Activated CD4-positive, alpha-beta T cell treated with anti-CD3 and anti-CD28 coated beads, Interleukin-2, amount 50 U/mL, for 16 hours (primary cell): ENCODE measurements around the gene SLC38A2.
"Not testable (repeated sequence)": the region's sequence is repeated elsewhere in the genome, so short reads cannot be mapped to it uniquely, and the experiment has no call there.

Experiments used
- DNase-seq: peaks from one replicate; pipeline ENCODE4 v3.0.0-alpha.2; 2020

The SLC38A2 gene

DNA sequence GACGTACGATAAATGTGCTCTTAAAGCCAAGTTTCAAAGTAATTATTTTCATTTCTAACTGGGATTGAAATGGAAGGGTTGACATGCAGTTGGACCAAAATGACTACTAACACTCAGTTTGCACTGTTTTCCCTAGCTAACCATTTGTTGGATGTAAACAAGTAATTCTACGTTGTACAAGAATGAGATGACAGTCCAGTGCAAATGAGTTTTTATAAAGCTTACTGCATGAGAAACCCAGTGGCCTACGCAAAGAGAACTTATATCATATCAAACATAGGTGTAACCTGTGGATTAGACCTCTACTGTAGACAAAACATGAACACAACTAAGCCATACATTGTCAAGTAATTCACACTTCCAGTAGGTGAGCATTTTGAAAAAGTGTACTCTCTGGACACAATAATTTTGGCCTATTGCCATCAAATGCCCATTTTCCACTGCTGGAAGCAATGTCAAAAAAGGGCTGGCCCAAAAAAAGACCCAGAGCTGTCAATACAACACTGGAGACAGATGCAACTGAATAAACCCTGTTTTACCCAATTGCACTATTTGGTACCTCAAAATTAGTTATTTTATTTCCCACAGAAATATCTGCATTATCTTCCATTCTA, 12.8 kb downstream of the SLC38A2 start:
- DNase-seq = no peak

DNA sequence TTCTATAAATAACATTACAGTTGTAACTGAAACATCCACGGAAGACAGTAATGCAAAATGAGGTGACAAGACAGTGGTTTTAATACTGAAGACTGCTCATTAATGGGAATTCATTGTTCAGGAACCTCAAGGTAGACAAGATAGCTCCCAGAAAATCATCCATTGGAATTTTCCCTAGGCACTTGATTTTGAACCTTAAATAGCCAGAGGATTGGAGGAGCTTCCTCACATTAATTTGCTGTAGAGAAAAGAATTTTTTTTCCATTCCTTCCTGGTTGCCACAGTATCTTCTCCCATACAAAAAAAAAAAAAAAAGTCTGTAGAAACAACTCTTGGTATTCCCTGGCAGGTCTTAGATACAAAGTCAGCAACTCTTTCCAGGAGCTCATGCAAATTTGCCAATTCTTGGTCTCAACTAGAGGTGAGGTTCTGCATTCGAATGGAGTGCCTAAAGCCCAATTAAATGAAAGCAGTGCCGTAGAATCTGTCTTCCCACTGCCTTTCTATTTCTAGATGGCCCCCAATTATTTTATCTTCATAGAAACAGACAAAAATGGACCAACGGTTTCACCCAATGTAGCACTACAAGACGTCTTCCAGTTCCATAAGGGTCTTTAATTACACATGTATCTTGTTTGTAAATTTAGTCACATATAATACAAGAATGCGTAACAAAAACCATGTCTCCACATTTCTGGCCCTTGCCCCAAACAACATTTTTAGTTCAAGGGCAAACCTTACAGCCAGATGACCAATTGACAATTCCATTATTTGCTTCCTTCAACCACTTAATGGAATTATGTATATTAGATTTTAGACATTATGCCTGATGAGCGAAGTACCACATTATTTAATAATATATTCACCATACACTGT, 13.5 kb downstream of the SLC38A2 start:
- no peak for DNase-seq

DNA sequence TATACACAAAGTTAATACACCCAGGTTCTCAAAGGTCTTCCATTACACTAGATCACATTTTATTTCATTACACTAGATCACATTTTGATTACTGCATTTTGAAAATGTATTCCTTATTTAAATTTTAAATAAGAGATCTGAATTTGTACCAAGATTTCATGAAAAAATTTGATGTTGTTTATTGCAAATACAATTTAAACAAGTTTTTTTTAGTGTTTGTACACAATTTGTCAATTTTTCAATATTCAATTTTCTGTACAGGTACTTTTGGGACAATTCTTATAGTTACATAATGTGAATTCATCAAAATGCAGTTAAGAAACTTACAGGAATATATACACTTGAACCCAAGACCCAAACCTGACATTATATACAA, 14.3 kb downstream of the SLC38A2 start:
- DNase-seq = no peak

DNA sequence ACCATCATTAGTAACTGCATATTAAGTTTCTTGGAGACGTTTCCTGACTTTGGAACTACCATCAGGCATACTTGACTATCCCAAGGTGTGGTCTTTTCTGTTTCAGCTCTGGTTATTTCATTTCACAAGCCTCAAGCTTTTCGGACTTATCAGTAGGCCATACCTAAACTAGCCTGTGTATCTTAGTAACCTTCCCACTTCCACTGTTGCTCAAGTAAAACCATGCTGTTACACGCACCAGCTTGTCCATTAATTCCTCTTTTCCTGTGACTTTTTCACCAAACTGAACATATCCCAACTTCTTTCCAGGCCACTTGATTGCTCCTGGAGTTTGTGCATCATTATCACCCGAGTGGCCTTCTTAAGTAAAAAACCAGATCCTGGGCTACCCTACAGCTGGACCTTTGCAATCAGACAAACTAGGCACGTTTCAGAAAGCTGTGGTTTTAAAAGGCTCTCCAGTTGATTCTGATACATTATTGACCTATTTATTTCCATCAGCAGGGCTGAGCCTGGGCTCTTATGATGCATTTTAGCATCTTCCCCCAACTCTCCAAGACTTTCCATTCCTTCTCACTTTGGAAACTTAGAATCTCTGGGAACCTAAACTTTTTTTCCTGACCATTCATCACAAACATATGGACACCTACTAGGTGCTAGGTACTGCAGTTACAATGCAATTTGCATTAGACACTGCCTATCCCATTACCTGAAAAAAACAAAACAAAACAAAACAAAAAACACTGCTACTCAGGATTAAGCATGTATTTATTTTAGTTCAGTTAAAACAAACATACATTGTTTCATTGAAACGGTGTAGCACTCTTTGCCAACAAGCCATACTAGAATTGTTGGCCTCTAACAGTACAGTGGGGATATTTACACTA, 14.9 kb downstream of the SLC38A2 start:
- DNase-seq = no peak

DNA sequence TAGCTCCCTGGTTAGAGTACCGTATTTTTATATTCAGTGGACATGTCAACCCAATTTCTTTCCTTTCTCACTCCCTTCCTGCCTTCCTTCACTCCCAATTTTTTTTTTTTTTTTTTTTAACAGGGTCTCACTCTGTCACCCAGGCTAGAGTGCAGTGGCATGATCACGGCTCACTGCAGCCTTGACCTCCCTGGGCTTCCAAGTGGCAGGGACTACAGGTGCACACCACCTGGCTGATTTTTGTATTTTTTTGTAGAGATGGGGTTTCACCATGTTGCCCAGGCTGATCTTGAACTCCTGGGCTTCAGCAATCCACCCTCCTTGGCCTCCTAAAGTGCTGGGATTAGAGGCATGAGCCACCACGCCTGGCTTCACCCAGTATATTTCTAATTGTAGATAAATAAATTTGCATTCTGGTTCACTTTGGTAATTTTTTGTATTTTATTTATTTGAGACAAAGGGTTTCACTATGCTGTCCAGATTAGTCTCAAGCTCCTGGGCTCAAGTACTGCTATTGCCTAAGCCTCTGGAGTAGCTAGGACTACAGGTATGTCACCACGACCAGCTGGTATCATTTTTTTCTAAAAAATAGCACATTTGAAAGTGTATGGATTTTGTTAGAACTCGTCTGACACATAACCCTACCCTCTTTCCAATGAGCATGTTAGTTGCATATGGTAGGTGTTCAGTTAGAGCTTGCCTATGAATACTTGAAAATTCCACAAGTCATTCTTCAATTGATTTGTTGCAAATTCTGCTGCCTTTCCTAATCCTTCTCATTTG, 15.7 kb downstream of the SLC38A2 start:
- DNase-seq = no peak

DNA sequence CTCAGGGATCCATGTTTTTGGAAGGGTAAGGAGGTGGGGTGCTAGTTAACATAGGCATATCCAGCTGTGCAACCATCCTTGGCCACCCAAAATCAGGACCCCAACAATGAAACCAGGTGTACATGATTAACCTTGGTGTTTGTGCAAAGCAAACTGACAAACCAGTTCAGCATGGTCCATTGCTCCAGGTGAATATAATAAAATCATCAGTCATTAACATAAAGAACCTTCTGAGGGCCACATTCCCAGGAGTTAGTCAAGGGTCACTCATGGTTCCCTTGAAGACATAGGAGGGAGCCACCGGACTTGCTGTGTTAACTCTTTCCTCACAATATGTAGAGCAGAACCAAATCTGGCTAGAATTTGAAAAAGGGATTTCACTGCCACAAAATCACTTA, 17.8 kb downstream of the SLC38A2 start:
- no peak for DNase-seq

DNA sequence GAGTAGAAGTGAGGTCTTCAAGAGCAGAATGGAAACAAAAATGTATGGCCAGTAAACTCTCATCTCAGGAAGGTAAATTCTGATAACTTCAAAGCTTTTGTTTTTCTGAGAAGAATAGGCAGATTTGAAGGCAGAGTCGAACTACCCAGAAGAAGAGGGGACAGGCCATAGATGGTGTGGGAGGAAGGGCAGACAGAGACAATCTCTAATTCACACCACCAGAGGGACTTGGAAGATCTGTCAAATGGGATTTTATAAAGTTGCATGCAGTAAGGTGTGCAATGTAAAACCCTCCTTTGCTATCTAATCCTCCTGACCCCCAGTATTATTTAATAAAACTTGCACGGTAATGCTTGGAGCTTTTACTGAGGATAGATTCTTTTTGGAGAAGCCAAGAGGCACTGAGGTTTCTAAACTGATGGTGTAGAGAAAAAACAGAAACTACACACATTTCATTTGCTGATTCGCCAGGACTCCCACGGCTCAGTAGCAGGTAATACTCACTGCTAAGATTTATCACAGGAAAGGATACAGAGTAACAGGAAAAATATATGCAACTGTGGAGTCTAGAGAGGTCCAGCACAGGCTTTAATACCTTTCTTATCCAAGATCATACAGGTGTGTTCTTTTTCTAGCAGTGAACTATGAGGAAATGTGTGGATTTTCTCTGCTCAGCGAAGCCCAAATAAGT, 18.3 kb downstream of the SLC38A2 start:
- DNase-seq = no peak

DNA sequence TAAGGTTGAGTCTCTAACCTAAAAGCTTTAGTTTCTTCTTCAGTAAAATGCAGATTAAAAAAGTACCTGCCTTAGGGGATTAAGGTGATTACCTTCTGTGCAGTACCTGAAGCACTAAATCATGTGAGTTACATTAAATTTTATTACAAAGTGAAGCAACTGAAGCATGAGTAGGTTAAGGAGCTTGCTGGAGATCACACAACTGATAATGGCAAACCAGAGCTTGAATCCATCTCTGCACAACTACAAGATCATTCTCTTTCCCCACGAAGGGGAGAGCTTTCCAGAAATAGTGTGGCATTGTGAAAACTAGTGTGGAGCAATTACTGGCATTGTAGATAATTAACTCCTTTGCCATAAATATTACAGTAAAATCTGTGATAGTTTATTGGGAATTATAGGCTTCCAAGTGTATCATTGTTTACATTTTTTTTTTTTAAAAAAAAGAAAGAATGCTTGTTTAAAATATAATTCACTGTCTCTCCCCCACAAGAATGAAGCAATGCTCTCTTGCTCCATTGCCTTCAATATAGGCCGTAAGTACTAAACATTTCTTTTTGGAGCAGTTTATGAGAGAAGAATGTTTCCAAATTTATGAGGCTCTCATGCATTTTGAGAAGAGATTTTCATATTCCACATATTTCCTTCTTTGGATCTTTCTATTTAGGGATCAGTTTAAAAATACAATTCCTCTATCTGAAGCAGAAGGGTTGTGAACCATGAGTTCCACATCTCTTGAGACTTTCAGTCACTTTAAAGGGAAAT, 20.5 kb downstream of the SLC38A2 start:
- no peak for DNase-seq

DNA sequence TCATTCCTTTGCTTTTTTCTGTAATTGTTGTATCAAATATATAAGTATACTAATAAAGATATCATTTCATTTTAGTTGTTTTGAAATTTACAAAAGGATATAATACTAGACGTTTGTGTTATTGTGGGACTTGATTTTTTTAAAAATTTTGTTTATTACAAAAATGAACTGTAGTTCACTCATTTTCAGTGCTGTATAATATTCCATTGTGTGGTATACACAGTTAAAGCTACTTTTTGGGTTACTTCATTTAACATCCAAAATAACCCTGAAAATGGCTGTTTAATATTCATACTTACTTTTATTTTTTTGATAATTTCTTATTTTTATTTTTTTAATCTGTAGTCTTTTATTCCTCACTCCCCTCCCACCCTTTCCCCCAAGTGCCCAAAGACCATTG, 21.4 kb downstream of the SLC38A2 start:
- DNase-seq = no peak

DNA sequence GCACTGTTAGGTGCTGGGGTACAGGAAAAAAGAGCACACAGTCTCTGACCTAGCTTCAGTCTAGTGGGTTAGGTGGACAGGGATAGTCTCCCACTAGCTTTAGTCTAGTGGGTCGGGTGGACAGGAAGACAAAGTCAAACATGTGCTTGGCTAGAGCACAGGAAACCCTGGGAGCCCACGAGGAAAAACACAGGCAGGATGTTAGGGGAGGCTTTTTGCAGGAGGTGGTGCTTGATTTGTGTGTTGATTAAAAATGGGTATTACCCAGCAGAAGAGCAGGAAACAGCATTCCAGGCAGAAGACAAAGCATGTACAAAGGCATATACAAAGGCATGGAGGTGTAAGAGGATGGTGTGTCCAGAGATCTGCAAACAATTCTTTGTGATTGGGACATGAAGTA, 23.3 kb downstream of the SLC38A2 start:
- DNase-seq = no peak

DNA sequence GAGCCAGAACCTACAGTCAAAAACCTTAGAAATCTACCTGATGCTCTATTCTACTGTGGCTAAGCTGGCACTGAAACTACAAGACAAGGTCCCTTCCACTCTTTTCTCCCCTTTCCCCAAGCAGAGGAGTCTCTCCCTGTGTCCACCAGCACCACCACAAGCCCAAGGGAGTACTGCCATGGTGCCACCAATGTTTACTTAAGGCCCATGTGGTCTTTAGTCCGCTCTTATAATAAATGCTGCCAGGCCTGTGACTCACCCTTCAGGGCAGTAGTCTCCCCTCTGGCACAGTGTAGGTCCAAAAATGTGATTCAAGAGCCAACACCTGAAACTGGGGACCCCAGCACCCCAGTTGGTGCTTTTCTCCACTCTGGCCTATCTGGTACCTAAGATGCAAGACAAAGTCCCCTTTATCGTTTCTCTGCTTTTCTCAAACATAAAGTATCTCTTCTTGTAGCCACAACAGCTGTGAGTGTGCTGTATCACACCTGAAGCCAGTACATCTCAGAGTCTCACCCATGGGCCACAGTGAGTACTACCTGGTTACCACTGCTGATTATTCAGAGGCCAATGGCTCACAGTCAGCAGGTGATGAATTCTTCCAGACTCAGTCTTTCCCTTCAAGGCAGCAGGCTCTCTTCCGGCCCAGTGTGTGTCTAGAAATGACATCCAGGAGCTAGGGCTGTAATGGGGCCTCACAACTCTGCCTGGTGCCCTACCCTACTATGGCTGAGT, 29.3 kb downstream of the SLC38A2 start:
- no peak for DNase-seq

DNA sequence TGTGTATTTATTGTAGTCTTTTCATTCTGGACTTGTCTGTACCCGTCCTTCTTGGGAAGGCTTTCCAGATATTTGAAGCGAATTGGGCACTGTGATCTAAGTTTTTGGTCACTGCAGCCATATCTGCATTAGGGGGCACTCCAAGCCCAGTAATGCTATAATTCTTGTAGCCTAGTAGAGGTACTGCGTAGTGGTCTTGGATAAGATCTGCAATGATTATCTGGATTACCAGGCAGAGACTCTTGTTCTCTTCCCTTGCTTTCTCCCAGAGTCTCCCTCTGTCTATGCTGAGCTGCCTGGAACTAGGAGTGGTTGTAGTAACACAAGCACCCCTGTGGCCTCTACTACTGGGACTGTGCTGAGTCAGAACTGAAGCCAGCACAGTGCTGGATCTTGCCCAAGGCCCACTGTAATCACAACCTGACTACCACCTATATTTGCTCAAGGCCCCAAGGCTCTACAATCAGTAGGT, 30.0 kb downstream of the SLC38A2 start:
- no peak for DNase-seq

DNA sequence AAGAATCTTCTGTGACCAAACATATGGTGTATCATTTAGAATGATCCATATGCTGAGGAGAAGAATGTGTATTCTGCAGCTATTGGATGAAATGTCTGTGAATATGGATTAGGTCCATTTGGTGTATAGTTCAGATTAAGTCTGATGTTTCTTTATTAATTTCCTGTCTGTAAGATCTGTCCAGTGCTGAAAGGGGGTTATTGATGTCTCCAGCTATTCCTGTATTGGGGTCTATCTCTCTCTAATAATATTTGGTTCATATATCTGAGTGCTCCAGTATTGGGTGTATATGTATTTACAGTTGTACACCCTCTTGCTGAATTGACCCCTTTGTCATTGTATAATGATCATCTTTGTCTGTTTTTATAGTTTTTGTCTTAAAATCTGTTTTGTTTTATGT, 33.5 kb downstream of the SLC38A2 start:
- no peak for DNase-seq

DNA sequence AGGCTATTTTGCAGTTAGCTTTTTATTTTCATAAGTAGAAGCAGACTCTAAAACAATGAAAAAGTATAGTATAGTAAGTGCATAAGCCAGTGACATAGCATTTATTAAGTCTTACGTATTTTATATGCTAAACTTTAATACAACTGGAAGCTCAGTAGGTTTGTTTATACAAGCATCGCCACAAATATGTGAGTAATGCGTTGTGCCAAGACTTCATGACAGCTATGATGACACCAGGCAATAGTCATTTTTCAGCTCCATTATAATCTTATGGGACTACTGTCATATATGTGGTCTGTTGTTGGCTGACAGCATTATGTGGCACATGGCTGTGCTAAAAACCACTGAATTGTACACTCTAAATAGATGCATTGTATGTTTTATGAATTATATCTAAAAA, 40.3 kb downstream of the SLC38A2 start:
- no peak for DNase-seq

DNA sequence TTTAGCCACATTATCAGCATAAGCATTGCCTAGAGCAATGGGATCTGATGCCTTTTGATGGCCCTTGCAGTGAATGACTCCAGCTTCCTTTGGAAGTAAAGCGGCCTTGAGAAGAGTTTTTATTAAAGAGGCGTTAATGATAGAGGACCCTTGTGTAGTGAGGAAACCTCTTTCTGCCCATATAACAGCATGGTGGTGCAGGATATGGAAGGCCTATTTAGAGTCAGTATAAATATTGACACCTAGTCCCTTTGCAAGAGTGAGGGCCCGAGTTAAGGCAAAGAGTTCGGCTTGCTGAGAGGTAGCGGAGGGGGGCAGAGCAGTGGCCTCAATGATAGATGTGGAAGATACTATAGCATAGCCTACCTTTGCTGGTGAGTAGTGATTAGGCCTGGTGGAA, 47.5 kb downstream of the SLC38A2 start:
- not testable (repeated sequence) for DNase-seq

DNA sequence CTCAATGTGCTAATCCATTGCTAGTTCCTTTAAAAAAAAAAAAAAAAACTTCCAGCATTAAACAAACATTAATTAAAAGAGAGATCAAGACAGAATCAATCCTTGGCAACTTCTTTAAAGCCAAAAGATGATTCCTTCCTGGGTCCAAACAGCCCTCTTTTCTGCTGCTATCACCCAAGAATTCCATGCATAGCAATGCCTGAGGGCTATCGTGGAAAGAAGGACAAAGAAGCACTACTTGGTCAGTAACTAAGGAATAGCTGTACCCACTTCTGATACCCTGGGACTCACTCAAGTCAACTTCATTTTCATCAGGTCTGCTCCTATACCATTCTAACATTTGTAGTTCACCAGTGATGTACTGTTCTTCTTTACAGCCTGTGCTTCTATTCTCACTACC, 51.8 kb downstream of the SLC38A2 start:
- DNase-seq = no peak

DNA sequence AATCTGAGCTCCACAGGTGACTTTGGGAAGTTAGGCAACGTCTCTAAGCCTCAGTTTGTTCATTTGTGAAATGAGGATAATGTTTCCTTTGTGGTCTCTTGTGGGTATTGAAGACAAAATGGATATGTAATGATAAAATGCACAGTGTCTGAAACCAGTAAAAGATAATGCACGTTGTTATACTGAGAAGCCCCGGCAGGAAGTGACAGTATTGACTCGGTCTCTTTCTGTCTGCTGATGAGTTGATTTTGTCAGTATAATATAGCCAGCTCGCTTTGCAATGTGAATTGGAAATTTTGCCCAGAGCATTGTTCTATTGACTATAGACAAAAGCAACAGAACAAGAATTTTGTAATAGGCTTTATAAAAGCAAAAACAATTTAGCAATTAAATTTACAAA, 54.5 kb downstream of the SLC38A2 start:
- no peak for DNase-seq
